PC-9 (cell line): ENCODE data around the gene NPHP4. TPM values are rescaled to one million over a fixed set of nuclear protein-coding genes. Genes with fewer than 3 reads are reported as not detected.

Source experiments
- BruUV-seq: library from RNA; stranded (reverse); fragments of 400-500 nt; replicated peaks from 2 replicates; lab custom pipeline; 2021; lab: Mats Ljungman, UMichigan
- CTCF ChIA-PET: fragments of 300-600 bp; sonication (Branson Sonifier 250); formaldehyde crosslinking; loops from one replicate; lab custom pipeline; 2022; ENCODE audit warnings: antibody characterized with exemption; lab: Charles Lee
- POLR2A ChIA-PET: fragments of 300-600 bp; sonication (Branson Sonifier 250); formaldehyde crosslinking; loops from one replicate; lab custom pipeline; 2022; ENCODE audit warnings: antibody characterized with exemption; ENCODE audit not compliant: unreplicated experiment; lab: Charles Lee
- DNase-seq, 2 experiments: peaks; one replicate each; pipeline versions ENCODE4 v3.0.0 to v3.0.0-alpha.2; 2015 to 2022; ENCODE audit warnings: mixed read lengths in 1 of 2
- H2AFZ ChIP-seq: fragments of 200-600 bp; sonication (generic); 2 replicates; pipeline ENCODE4 v1.8.1; 2017; ENCODE audit warnings: antibody characterized with exemption
- H3F3A ChIP-seq: fragments of 200-600 bp; sonication (generic); 2 replicates; pipeline ENCODE4 v1.8.1; 2017; ENCODE audit warnings: antibody characterized with exemption, mild to moderate bottlenecking, low read depth; ENCODE audit not compliant: insufficient read depth
- H3K27ac ChIP-seq: fragments of 200-600 bp; sonication (generic); 2 replicates; pipeline ENCODE4 v1.6.1; 2016; ENCODE audit warnings: mixed run types
- H3K27me3 ChIP-seq: fragments of 200-600 bp; sonication (generic); 2 replicates; pipeline ENCODE4 v1.6.1; 2016; ENCODE audit warnings: low read depth, mixed run types; ENCODE audit not compliant: insufficient read depth
- H3K36me3 ChIP-seq: fragments of 200-600 bp; sonication (generic); 2 replicates; pipeline ENCODE4 v1.6.1; 2016; ENCODE audit warnings: low read depth, mixed run types
- H3K4me1 ChIP-seq: fragments of 200-600 bp; sonication (generic); replicated peaks from 2 replicates; pipeline ENCODE4 v1.6.1; 2016; ENCODE audit warnings: mixed run types; ENCODE audit not compliant: insufficient read depth
- H3K4me2 ChIP-seq: fragments of 200-600 bp; sonication (generic); 2 replicates; pipeline ENCODE4 v1.6.1; 2017; ENCODE audit warnings: mixed run types
- H3K4me3 ChIP-seq: fragments of 200-600 bp; sonication (generic); 2 replicates; pipeline ENCODE4 v1.6.1; 2016; ENCODE audit warnings: mixed run types
- H3K79me2 ChIP-seq: fragments of 200-600 bp; sonication (generic); 2 replicates; pipeline ENCODE4 v1.6.1; 2017; ENCODE audit warnings: low read depth, mixed run types
- H3K9me2 ChIP-seq: fragments of 200-600 bp; sonication (generic); 2 replicates; pipeline ENCODE4 v1.8.1; 2017; ENCODE audit warnings: mild to moderate bottlenecking; ENCODE audit not compliant: insufficient read depth
- H3K9me3 ChIP-seq: fragments of 200-600 bp; sonication (generic); 2 replicates; pipeline ENCODE4 v1.8.1; 2016; ENCODE audit warnings: low read depth; ENCODE audit not compliant: insufficient read depth
- H4K20me1 ChIP-seq: fragments of 200-600 bp; sonication (generic); 2 replicates; pipeline ENCODE4 v1.8.1; 2017; ENCODE audit not compliant: insufficient read depth
- EZH2 ChIP-seq: fragments of 200-600 bp; sonication (generic); IDR thresholded peaks from 2 replicates; pipeline ENCODE4 v1.8.0; 2017; ENCODE audit warnings: antibody characterized with exemption, low read depth
- intact Hi-C: fragments of 100-400 bp; cut with micrococcal nuclease; formaldehyde crosslinking; loops from one replicate; pipeline ENCODE4 v1.10.0; 2022; ENCODE audit not compliant: unreplicated experiment
- total RNA-seq: library from RNA; stranded (reverse); gene quantifications from 2 replicates; pipeline ENCODE4 v1.2.3, GENCODE V29; 2021
- TF ChIP-seq, protein P1 (sequence below): fragments of 200-600 bp; sonication (generic); conservative IDR thresholded peaks from 2 replicates; pipeline ENCODE4 v1.6.1; 2017; ENCODE audit warnings: mixed run types, antibody characterized with exemption, mild to moderate bottlenecking, moderate library complexity

Gene NPHP4
- total RNA-seq, 1 experiment from 2014 or later: 17.9 TPM

DNA sequence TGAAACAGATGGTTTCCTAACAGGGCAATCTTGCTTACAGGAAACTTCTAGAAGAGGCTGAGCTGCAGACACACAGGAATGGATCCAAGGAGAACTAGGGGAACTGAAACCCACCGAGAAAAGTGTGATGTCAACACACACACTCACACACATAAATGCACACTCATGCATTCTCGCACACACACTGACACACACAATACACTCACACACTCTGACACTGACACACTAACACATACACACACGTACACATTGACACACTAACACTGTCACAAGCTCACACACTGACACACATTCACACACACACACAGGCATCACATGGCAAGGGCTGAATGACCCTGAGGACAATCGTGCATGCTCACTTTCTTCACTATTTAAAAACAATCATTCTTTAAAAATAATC lies 142.7 kb downstream of the NPHP4 start:
- intact Hi-C loops: no loop called here
- no TSS peak for BruUV-seq
- H3K4me3 ChIP-seq: no peak overlapping the region
- ChIA-PET POLR2A (no interaction called here), CTCF (no interaction called here)
- H3K36me3 ChIP-seq: no peaks in the 10 kb centered on the region
- DNase-seq: no peak
- H3K4me2 ChIP-seq: no peak overlapping the region
- no peaks in the 10 kb centered on the region for H3F3A ChIP-seq
- TF ChIP-seq, protein P1, sequence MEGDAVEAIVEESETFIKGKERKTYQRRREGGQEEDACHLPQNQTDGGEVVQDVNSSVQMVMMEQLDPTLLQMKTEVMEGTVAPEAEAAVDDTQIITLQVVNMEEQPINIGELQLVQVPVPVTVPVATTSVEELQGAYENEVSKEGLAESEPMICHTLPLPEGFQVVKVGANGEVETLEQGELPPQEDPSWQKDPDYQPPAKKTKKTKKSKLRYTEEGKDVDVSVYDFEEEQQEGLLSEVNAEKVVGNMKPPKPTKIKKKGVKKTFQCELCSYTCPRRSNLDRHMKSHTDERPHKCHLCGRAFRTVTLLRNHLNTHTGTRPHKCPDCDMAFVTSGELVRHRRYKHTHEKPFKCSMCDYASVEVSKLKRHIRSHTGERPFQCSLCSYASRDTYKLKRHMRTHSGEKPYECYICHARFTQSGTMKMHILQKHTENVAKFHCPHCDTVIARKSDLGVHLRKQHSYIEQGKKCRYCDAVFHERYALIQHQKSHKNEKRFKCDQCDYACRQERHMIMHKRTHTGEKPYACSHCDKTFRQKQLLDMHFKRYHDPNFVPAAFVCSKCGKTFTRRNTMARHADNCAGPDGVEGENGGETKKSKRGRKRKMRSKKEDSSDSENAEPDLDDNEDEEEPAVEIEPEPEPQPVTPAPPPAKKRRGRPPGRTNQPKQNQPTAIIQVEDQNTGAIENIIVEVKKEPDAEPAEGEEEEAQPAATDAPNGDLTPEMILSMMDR: no peak
- TF ChIP-seq EZH2: no peak
- no peaks in the 10 kb centered on the region for H3K4me1 ChIP-seq
- H3K9me3 ChIP-seq: no peaks in the 10 kb centered on the region
- H3K9me2 ChIP-seq: no peaks in the 10 kb centered on the region
- H3K79me2 ChIP-seq: no peaks in the 10 kb centered on the region
- peaks cover 53% of the 10 kb centered on the region for H3K27me3 ChIP-seq
- no peak overlapping the region for H3K27ac ChIP-seq
- H4K20me1 ChIP-seq: no peaks in the 10 kb centered on the region
- H2AFZ ChIP-seq: no peak overlapping the region

- no peak for TF ChIP-seq EZH2
- TF ChIP-seq, protein P1: no peak
- intact Hi-C loops: no loop called here
- Histone ChIP-seq H3K4me2 (no peak overlapping the region), H3K79me2 (no peaks in the 10 kb centered on the region), H4K20me1 (no peaks in the 10 kb centered on the region), H3K9me3 (no peaks in the 10 kb centered on the region), H3K36me3 (no peaks in the 10 kb centered on the region), H3K4me1 (no peaks in the 10 kb centered on the region), H3K9me2 (no peaks in the 10 kb centered on the region), H3K27ac (no peak overlapping the region), H3F3A (no peaks in the 10 kb centered on the region), H3K4me3 (no peak overlapping the region), H3K27me3 (peaks cover 73% of the 10 kb centered on the region), H2AFZ (no peak overlapping the region)
- POLR2A ChIA-PET: interaction anchor here (0.7 kb wide), 1 partner anchor 211 kb away, joined by 3 read pairs; no protein-coding TSS in a partner anchor
- CTCF ChIA-PET: no interaction called here
- DNase-seq: no peak
- BruUV-seq: no TSS peak
These were observed 145.1 kb downstream of the NPHP4 start for GRCh38 chr1:5847013-5847659.

- H3K9me3 ChIP-seq: no peaks in the 10 kb centered on the region
- H3K4me3 ChIP-seq: no peak overlapping the region
- H4K20me1 ChIP-seq: no peaks in the 10 kb centered on the region
- no peaks in the 10 kb centered on the region for H3K79me2 ChIP-seq
- DNase-seq: no peak
- H3K27ac ChIP-seq: no peak overlapping the region
- H3K36me3 ChIP-seq: no peaks in the 10 kb centered on the region
- H3K4me1 ChIP-seq: no peaks in the 10 kb centered on the region
- H3F3A ChIP-seq: no peaks in the 10 kb centered on the region
- H3K4me2 ChIP-seq: no peak overlapping the region
- POLR2A ChIA-PET: no interaction called here
- intact Hi-C loops: no loop called here
- CTCF ChIA-PET: no interaction called here
- no peak overlapping the region for H2AFZ ChIP-seq
- H3K9me2 ChIP-seq: no peaks in the 10 kb centered on the region
- TF ChIP-seq, protein P1: no peak
- no peak for TF ChIP-seq EZH2
- BruUV-seq: no TSS peak
- peaks cover 75% of the 10 kb centered on the region for H3K27me3 ChIP-seq
These were observed 146.8 kb downstream of the NPHP4 start for GRCh38 chr1:5845376-5845775.
